HepG2 (cell line): ENCODE measurements around the gene RING1. TPM values are rescaled to one million over a fixed set of nuclear protein-coding genes. Genes with fewer than 3 reads are reported as not detected.
A peak's percentile ranks its signal among the peaks of the same experiment; 100 is the strongest.

Experiments used
- ATM ChIP-seq: fragments of 450-650 bp; IDR thresholded peaks from 2 replicates; pipeline ENCODE4 v1.7.1; 2017; ENCODE audit warnings: mild to moderate bottlenecking, borderline replicate concordance
- CSRNP1 ChIP-seq: sonication (generic); formaldehyde crosslinking; IDR thresholded peaks from 2 replicates; pipeline ENCODE4 v1.8.1; 2023; ENCODE audit warnings: mild to moderate bottlenecking, missing genetic modification reagents
- DMTF1 ChIP-seq: sonication (generic); formaldehyde crosslinking; IDR thresholded peaks from 2 replicates; pipeline ENCODE4 v1.4.0; 2020; ENCODE audit warnings: mild to moderate bottlenecking, missing genetic modification reagents
- DRAP1 ChIP-seq: IDR thresholded peaks from 2 replicates; pipeline ENCODE4 v1.6.1; 2016; ENCODE audit warnings: missing genetic modification reagents, missing compliant biosample characterization
- DZIP1 ChIP-seq: sonication (generic); formaldehyde crosslinking; IDR thresholded peaks from 2 replicates; pipeline ENCODE4 v1.5.0; 2020; ENCODE audit warnings: mild to moderate bottlenecking, missing genetic modification reagents
- FLYWCH1 ChIP-seq: sonication (generic); formaldehyde crosslinking; IDR thresholded peaks from 2 replicates; pipeline ENCODE4 v1.8.1; 2023; ENCODE audit warnings: mild to moderate bottlenecking, missing genetic modification reagents
- NCOA5 ChIP-seq: sonication (generic); formaldehyde crosslinking; IDR thresholded peaks from 2 replicates; pipeline ENCODE4 v1.4.0; 2020; ENCODE audit warnings: missing genetic modification reagents
- PAXIP1 ChIP-seq: sonication (generic); formaldehyde crosslinking; conservative IDR thresholded peaks from 2 replicates; pipeline ENCODE4 v1.4.0; 2020; ENCODE audit warnings: mild to moderate bottlenecking, missing genetic modification reagents, moderate library complexity
- PBX3 ChIP-seq: sonication (generic); formaldehyde crosslinking; IDR thresholded peaks from 2 replicates; pipeline ENCODE4 v1.8.1; 2023; ENCODE audit warnings: missing genetic modification reagents, inconsistent platforms, borderline replicate concordance
- POLR2AphosphoS2 ChIP-seq: IDR thresholded peaks from 2 replicates; pipeline ENCODE4 v1.6.1; 2011; ENCODE audit warnings: low read depth, low read length, improper control_type of control experiment
- PPARG ChIP-seq: conservative IDR thresholded peaks from 2 replicates; pipeline ENCODE4 v1.6.1; 2016; ENCODE audit warnings: missing biosample characterization, missing genetic modification reagents
- RBAK ChIP-seq: sonication (generic); formaldehyde crosslinking; IDR thresholded peaks from 2 replicates; pipeline ENCODE4 v1.5.1; 2020; ENCODE audit warnings: mild to moderate bottlenecking, missing genetic modification reagents
- TOE1 ChIP-seq: sonication (generic); formaldehyde crosslinking; IDR thresholded peaks from 2 replicates; pipeline ENCODE4 v1.4.0; 2020; ENCODE audit warnings: mild to moderate bottlenecking, missing genetic modification reagents
- ZNF296 ChIP-seq: sonication (generic); formaldehyde crosslinking; conservative IDR thresholded peaks from 2 replicates; pipeline ENCODE4 v1.5.0; 2020; ENCODE audit warnings: mild to moderate bottlenecking, missing genetic modification reagents
- ZNF383 ChIP-seq: sonication (generic); formaldehyde crosslinking; IDR thresholded peaks from 2 replicates; pipeline ENCODE4 v1.4.0; 2020; ENCODE audit warnings: missing genetic modification reagents, mild to moderate bottlenecking, borderline replicate concordance
- ZNF7 ChIP-seq: IDR thresholded peaks from 2 replicates; pipeline ENCODE4 v1.6.1; 2016; ENCODE audit warnings: missing biosample characterization, missing genetic modification reagents
- ZNF713 ChIP-seq: sonication (generic); formaldehyde crosslinking; IDR thresholded peaks from 2 replicates; pipeline ENCODE4 v1.4.0; 2020; ENCODE audit warnings: mild to moderate bottlenecking, missing genetic modification reagents
- ZNF724P ChIP-seq: sonication (generic); formaldehyde crosslinking; IDR thresholded peaks from 2 replicates; pipeline ENCODE4 v1.8.0; 2022; ENCODE audit warnings: missing genetic modification reagents, borderline replicate concordance
- polyA plus RNA-seq, 8 experiments: library from polyadenylated mRNA; depleted of rRNA in 3 of 8; stranded (reverse) in 7 of 8; unstranded in 1 of 8; fragments of >200 nt; fragmentation: Illumina TruSeq in 4 of 8; extraction: Trizol in 4 of 8; gene quantifications; 2 replicates each; pipeline versions ENCODE4 v1.2.1 to v1.2.3, GENCODE V29; 2011 to 2016; ENCODE audit warnings: low read depth in 4 of 8, missing spikeins in 1 of 8, mixed read lengths in 1 of 8; ENCODE audit not compliant: insufficient read depth in 1 of 8
- total RNA-seq, 5 experiments: library from RNA; depleted of rRNA; stranded (reverse); fragments of >200 nt; fragmentation: Illumina TruSeq; extraction: Trizol; gene quantifications; 2 replicates each; pipeline ENCODE4 v1.2.3, GENCODE V29; 2016; ENCODE audit warnings: low read depth in 1 of 5

The RING1 gene
- total and polyA plus RNA-seq, 2 of the 13 experiments (the other 11 are each of a cell fraction or from before 2014, with no cell fraction given) = 23.9 to 33.6 TPM

- TF ChIP-seq CSRNP1 (CRISPR knock-in tag) = no peak
- no peak for TF ChIP-seq DZIP1 (CRISPR knock-in tag)
- TF ChIP-seq PBX3 (CRISPR knock-in tag) = no peak
- TF ChIP-seq ATM = no peak
- TF ChIP-seq TOE1 = no peak
- TF ChIP-seq RBAK = no peak
- no peak for TF ChIP-seq ZNF296
- TF ChIP-seq ZNF724P (CRISPR knock-in tag) = no peak
- TF ChIP-seq PAXIP1 (CRISPR knock-in tag) = peak; percentile 97
- peak; percentile 98 for TF ChIP-seq PPARG (CRISPR knock-in tag)
- TF ChIP-seq ZNF713 (CRISPR knock-in tag) = no peak
- TF ChIP-seq DMTF1 (CRISPR knock-in tag) = no peak
- TF ChIP-seq ZNF383 = no peak
- no peak for TF ChIP-seq NCOA5 (CRISPR knock-in tag)
- no peak for TF ChIP-seq FLYWCH1
- TF ChIP-seq ZNF7 (CRISPR knock-in tag) = no peak
- peak; percentile 35; the same call in 1 of the 2 replicates for TF ChIP-seq DRAP1 (CRISPR knock-in tag)
- no peak for TF ChIP-seq POLR2AphosphoS2
Measured at GRCh38 chr6:33198159-33198852, 10.0 kb upstream of the RING1 start (continued).
